ENCODE results near the gene C1QTNF12. TPM values are rescaled to one million over a fixed set of nuclear protein-coding genes. Genes with fewer than 3 reads are reported as not detected.

The C1QTNF12 gene
- total and polyA plus RNA-seq, 2 donors (not counting 3 experiments of a cell fraction or from before 2014, with no cell fraction given) = 1.0 to 1.9 TPM

- H3K27me3 ChIP-seq (ENCODE audit: control insufficient read depth in 2 of 2, insufficient read depth in 2 of 2, low read length in 2 of 2) = peaks cover 3 to 11% of the 10 kb centered on the region in 2 experiments
- FAIRE-seq (no peak), DNase-seq (ENCODE audit: low read depth, low spot score) (no peak)
- no peak overlapping the region for H2AFZ ChIP-seq (ENCODE audit: low read depth, low read length)
- TF ChIP-seq MAX (IDR thresholded peaks at IDR 0.05; ENCODE audit: insufficient read depth, insufficient read length) (no peak), MYC (IDR thresholded peaks at IDR 0.05; ENCODE audit: low read depth, low read length) (no peak), CTCF (IDR thresholded peaks at IDR 0.05; ENCODE audit: extremely low read depth in 1 of 2, insufficient read depth in 1 of 2, low read depth in 1 of 2, low read length in 2 of 2) (no peak), POLR2A (IDR thresholded peaks at IDR 0.05; ENCODE audit: low read depth, low read length) (no peak), EZH2 (IDR thresholded peaks at IDR 0.05; ENCODE audit: borderline replicate concordance, low read depth, low read length, severe bottlenecking) (no peak), GATA2 (IDR thresholded peaks at IDR 0.05; ENCODE audit: insufficient read depth, insufficient read length, low read depth, low read length) (no peak), JUN (IDR thresholded peaks at IDR 0.05; ENCODE audit: borderline replicate concordance, insufficient read depth, insufficient read length, low read depth) (no peak), POLR2AphosphoS5 (IDR thresholded peaks at IDR 0.05; ENCODE audit: insufficient read depth, low read depth, low read length) (no peak)
- H3K4me2 ChIP-seq (ENCODE audit: insufficient read depth, low read length) = no peak overlapping the region
- ChIA-PET CTCF (no interaction called here), POLR2A (no interaction called here)
- BruUV-seq (replicated peaks) = no TSS peak
- H3K9me1 ChIP-seq (replicated peaks; ENCODE audit: control insufficient read depth, extremely low read depth, insufficient read depth, low read length) = no peaks in the 10 kb centered on the region
- no peak overlapping the region for H3K9ac ChIP-seq (replicated peaks; ENCODE audit: extremely low read depth, insufficient read depth, low read length)
- H3K27ac ChIP-seq (ENCODE audit: insufficient read depth, low read depth, low read length) = no peak overlapping the region
- no peaks in the 10 kb centered on the region for H3K9me3 ChIP-seq (replicated peaks; ENCODE audit: control insufficient read depth, insufficient read depth, low read length)
- dilution Hi-C loops (cut with MboI; ENCODE audit: extremely low pct_ligation_motif_present, low sequenced_read_pairs) (no loop called here), intact Hi-C loops (cut with micrococcal nuclease) (no loop called here)
- H3K36me3 ChIP-seq (ENCODE audit: control insufficient read depth in 2 of 2, extremely low read depth in 1 of 2, insufficient read depth in 2 of 2, low read length in 2 of 2) = peaks cover 0 to under 1% of the 10 kb centered on the region in 2 experiments
- no peak overlapping the region for H3K4me3 ChIP-seq (replicated peaks in 1 of 3; ENCODE audit: insufficient read depth in 1 of 3, low read depth in 1 of 3, low read length in 3 of 3)
- H3K4me1 ChIP-seq (ENCODE audit: control insufficient read depth, extremely low read depth, insufficient read depth, low read length) = no peaks in the 10 kb centered on the region
- no peaks in the 10 kb centered on the region for H4K20me1 ChIP-seq (replicated peaks; ENCODE audit: control insufficient read depth, extremely low read depth, insufficient read depth, low read length)
- no peaks in the 10 kb centered on the region for H3K79me2 ChIP-seq (ENCODE audit: control insufficient read depth, insufficient read depth, low read length)
Measured at GRCh38 chr1:1210726-1211540, 35.6 kb downstream of the C1QTNF12 start.
